Pancreas (tissue), 10 donors: ENCODE results near the gene IL5. TPM values are rescaled to one million over a fixed set of nuclear protein-coding genes. Genes with fewer than 3 reads are reported as not detected.
"Not testable (repeated sequence)": the region's sequence is repeated elsewhere in the genome, so short reads cannot be mapped to it uniquely, and the experiment has no call there.

Experiments used
- ATAC-seq, 4 donors: fragments of 200-7000 bp; cut with Tn5 transposase; one replicate each; pipeline versions ENCODE4 v1.8.0 to v1.9.1; 2020; ENCODE audit warnings: mild to moderate bottlenecking in 4 of 4, moderate library complexity in 4 of 4
- DNase-seq, 6 donors: peaks; one replicate each; pipeline ENCODE4 v3.0.0-alpha.2; 2020
- FAIRE-seq: peaks from 2 replicates; lab custom pipeline; 2012; peaks lifted over from hg19 to GRCh38; lab: Jason Lieb, UNC
- H3K27ac ChIP-seq, 4 donors: fragments of 200-600 bp; sonication (generic); 1 replicate in 3 of 4; 2 replicates in 1 of 4; pipeline versions ENCODE4 v1.5.0 to v1.8.0; 2020
- H3K27me3 ChIP-seq, 4 donors: fragments of 200-600 bp; one replicate each; pipeline ENCODE4 v1.8.0; 2021
- H3K36me3 ChIP-seq, 3 donors: fragments of 200-600 bp; sonication (generic) in 1 of 3; one replicate each; pipeline versions ENCODE4 v1.5.0 to v1.8.0; 2020 to 2021
- H3K4me1 ChIP-seq, 3 donors: fragments of 200-600 bp; one replicate each; pipeline ENCODE4 v1.8.0; 2021
- H3K4me3 ChIP-seq, 4 donors: fragments of 200-600 bp; sonication (generic) in 2 of 4; one replicate each; pipeline versions ENCODE4 v1.5.0 to v1.8.0; 2020 to 2021
- H3K9me3 ChIP-seq, 4 donors: fragments of 200-600 bp; one replicate each; pipeline ENCODE4 v1.8.0; 2021
- CTCF ChIP-seq, 4 donors: fragments of 200-600 bp; sonication (generic) in 3 of 4; IDR thresholded peaks; one replicate each; pipeline versions ENCODE4 v1.5.0 to v1.8.0; 2021; ENCODE audit warnings: antibody characterized with exemption in 4 of 4
- WGBS, 2 donors: extraction: QIAGEN DNeasy Blood & Tissue Kit; methylation state at CpG; one replicate each; pipeline ENCODE4 v1.1.7; 2013; 5-methylcytosine and 5-hydroxymethylcytosine counted together
- intact Hi-C, 3 donors: fragments of 100-400 bp; cut with DNase I; formaldehyde crosslinking; loops; one replicate each; pipeline versions ENCODE4 v1.11.1 to v1.14.2; 2022
- polyA plus RNA-seq, 2 donors: library from polyadenylated mRNA; stranded (reverse); fragments of 200-250 nt; gene quantifications; one replicate each; pipeline ENCODE4 v1.2.3, GENCODE V29; 2013
- total RNA-seq, 6 donors: library from RNA; stranded (reverse); fragmentation: NEBNext Ultra II Directional in 4 of 6; extraction: Animal tissue kit (Norgen Biotek cat#: 25700) in 4 of 6; gene quantifications; one replicate each; pipeline versions ENCODE4 v1.2.1 to v1.2.4, GENCODE V29; 2021 to 2023
- donor health status: healthy with polysubstance abuse.
- donor health status: DM: no; HTN: no; CAD: no; lungs with moderate emphysema.
- donor health status: DM: no; HTN: no; CAD: no.
- donor health status: control.
- donor health status: control.
- donor health status: Bipolar disorder and iron deficiency.
- donor health status: DM: yes; HTN: yes; CAD: no.
- donor health status: DM: no; HTN: no; CAD: no.
- donor health status: DM: no; HTN: no; CAD: no.
- donor health status: DM: yes; HTN: yes; CAD: no.

IL5 gene
- total and polyA plus RNA-seq, 8 donors, result not detected

GRCh38 chr5:132526290-132526973 lies 16.9 kb downstream of the IL5 start:
- intact Hi-C loops, result loop anchor here in 1 of 3 donors (10.0 kb wide), 1 partner anchor 298 kb away; no protein-coding TSS in a partner anchor
- peak; percentile 87 to 97 (median 94) for ATAC-seq
- no peaks in the 10 kb centered on the region for H3K36me3 ChIP-seq
- no peak overlapping the region for H3K27ac ChIP-seq
- FAIRE-seq, result no peak
- peak in 5 of 6 donors; percentile 12 to 67 (median 50) for DNase-seq
- H3K4me3 ChIP-seq, result peak overlapping the region in 1 of 4 donors; percentile 30
- no peaks in the 10 kb centered on the region for H3K4me1 ChIP-seq
- TF ChIP-seq CTCF (IDR thresholded peaks at IDR 0.05), result peak; percentile 66 to 85 (median 78)
- no peaks in the 10 kb centered on the region for H3K27me3 ChIP-seq
- H3K9me3 ChIP-seq, result no peaks in the 10 kb centered on the region
- 31 to 32% methylated on average over 11 of the region's 11 CpGs for WGBS, 2 donors

GRCh38 chr5:132525299-132525724 lies 18.0 kb downstream of the IL5 start:
- no peaks in the 10 kb centered on the region for H3K27me3 ChIP-seq
- DNase-seq (no peak), FAIRE-seq (no peak), ATAC-seq (no peak)
- no peaks in the 10 kb centered on the region for H3K4me1 ChIP-seq
- no peaks in the 10 kb centered on the region for H3K36me3 ChIP-seq
- H3K9me3 ChIP-seq, result no peaks in the 10 kb centered on the region
- H3K4me3 ChIP-seq, result no peak overlapping the region
- H3K27ac ChIP-seq, result no peak overlapping the region
- intact Hi-C loops, result loop anchor here in 1 of 3 donors (10.0 kb wide), 1 partner anchor 299 kb away; no protein-coding TSS in a partner anchor
- TF ChIP-seq CTCF (IDR thresholded peaks at IDR 0.05), result no peak

- intact Hi-C loops, result loop anchor here in 1 of 3 donors (10.0 kb wide), 1 partner anchor 300 kb away; no protein-coding TSS in a partner anchor
- FAIRE-seq, H3K27me3 ChIP-seq: not testable (repeated sequence)
These were observed 18.4 kb downstream of the IL5 start for GRCh38 chr5:132524877-132525276.

GRCh38 chr5:132522067-132522466 lies 21.3 kb downstream of the IL5 start:
- 90 to 100% methylated on average over 1 of the region's 1 CpG for WGBS, 2 donors
- H3K9me3 ChIP-seq, H3K27ac ChIP-seq, H3K4me1 ChIP-seq, DNase-seq, H3K4me3 ChIP-seq, H3K36me3 ChIP-seq, H3K27me3 ChIP-seq, FAIRE-seq, ATAC-seq: not testable (repeated sequence)
- intact Hi-C loops, result loop anchor here in 1 of 3 donors (10.0 kb wide), 1 partner anchor 303 kb away; no protein-coding TSS in a partner anchor

More at GRCh38 chr5:132524877-132525276, 18.4 kb downstream of the IL5 start:
- DNase-seq, H3K4me1 ChIP-seq, H3K27ac ChIP-seq, H3K4me3 ChIP-seq, H3K9me3 ChIP-seq, ATAC-seq, H3K36me3 ChIP-seq: not testable (repeated sequence)
- WGBS, 2 donors, result 83 to 87% methylated on average over 5 of the region's 5 CpGs

GRCh38 chr5:132513618-132514336 lies 29.5 kb downstream of the IL5 start:
- DNase-seq, H3K36me3 ChIP-seq, H3K27ac ChIP-seq, intact Hi-C loops, H3K4me1 ChIP-seq, H3K27me3 ChIP-seq, H3K4me3 ChIP-seq, FAIRE-seq, H3K9me3 ChIP-seq, ATAC-seq: not testable (repeated sequence)
- 88 to 90% methylated on average over 8 to 22 of the region's 25 CpGs for WGBS, 2 donors

- Histone ChIP-seq H3K36me3 (no peaks in the 10 kb centered on the region), H3K4me3 (no peak overlapping the region), H3K4me1 (no peaks in the 10 kb centered on the region), H3K9me3 (peaks cover 0 to 4% (median 0%) of the 10 kb centered on the region in 4 donors), H3K27me3 (no peaks in the 10 kb centered on the region), H3K27ac (no peak overlapping the region)
- no peak for TF ChIP-seq CTCF (IDR thresholded peaks at IDR 0.05)
- no peak for DNase-seq
- FAIRE-seq, result no peak
- intact Hi-C loops, result no loop called here
- ATAC-seq, result no peak
These were observed 33.2 kb downstream of the IL5 start for GRCh38 chr5:132510076-132510475.
